Coronary artery (tissue), 2 donors: Measurements from ENCODE around the gene HOXB8.

Source experiments
- DNase-seq: peaks from one replicate; pipeline ENCODE4 v3.0.0-alpha.2; 2017; ENCODE audit warnings: low spot score
- H3K27ac ChIP-seq, 2 donors: fragments of 200-600 bp; sonication (generic); one replicate each; pipeline ENCODE4 v1.5.1; 2016 to 2019
- H3K4me3 ChIP-seq: fragments of 200-600 bp; sonication (generic); 2 replicates; pipeline ENCODE4 v1.5.1; 2016; ENCODE audit warnings: mild to moderate bottlenecking, moderate library complexity
- TF ChIP-seq, protein P1 (sequence below): fragments of 200-600 bp; sonication (generic); IDR thresholded peaks from one replicate; pipeline ENCODE4 v1.5.1; 2019; ENCODE audit warnings: antibody characterized with exemption

The HOXB8 gene

DNA sequence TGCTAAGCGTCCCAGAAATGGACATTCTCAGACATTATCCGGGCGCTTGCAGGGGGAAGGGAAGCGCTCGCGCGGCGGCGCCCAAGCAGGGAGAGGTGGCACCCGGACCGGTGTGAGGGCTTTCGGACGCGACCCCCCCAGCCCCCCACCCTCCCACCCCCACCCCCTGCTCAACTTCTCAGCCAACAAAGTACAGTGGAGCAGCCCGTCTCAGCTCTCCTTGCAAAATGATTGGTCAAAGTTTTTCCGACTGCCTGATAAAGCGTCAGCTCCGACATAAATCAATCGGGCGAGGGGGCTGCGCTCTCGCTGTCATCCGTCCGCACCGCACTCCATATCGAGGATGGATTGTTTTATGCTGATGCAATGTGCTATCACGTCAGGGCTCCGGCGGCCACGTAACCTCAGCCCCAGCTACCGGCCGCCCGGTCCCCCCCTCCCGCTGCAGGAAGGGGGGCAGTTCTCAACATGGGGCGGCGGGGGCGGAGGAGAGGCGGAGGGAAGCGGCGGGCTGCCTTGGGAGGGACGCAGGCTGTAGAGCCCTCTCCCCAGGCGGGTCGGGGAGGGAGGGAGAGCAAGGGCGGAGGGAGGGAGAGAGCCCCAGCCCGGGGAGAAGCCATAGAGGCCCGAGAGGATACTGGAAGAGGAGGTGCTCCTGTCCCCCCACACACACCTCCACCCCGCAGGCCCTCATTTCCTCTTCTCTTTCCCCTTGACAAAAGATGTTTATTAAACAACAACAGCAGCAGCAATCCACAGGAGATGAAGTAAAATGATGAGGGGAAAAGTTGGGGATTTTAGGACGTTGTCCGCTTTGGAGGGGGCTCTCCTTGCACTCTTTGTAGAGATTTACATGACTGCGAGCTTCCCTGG is 11.4 kb upstream of the HOXB8 start, which contains the start of gene HOXB9:
Gene HOXB9, minus strand, starts transcription at position 114 of the 873 bp plus-strand sequence. Its CDS starts 89 bp downstream, at position 25.
- H3K4me3 ChIP-seq, result peak within 1 kb of the TSS; percentile 57
- TF ChIP-seq, protein P1, sequence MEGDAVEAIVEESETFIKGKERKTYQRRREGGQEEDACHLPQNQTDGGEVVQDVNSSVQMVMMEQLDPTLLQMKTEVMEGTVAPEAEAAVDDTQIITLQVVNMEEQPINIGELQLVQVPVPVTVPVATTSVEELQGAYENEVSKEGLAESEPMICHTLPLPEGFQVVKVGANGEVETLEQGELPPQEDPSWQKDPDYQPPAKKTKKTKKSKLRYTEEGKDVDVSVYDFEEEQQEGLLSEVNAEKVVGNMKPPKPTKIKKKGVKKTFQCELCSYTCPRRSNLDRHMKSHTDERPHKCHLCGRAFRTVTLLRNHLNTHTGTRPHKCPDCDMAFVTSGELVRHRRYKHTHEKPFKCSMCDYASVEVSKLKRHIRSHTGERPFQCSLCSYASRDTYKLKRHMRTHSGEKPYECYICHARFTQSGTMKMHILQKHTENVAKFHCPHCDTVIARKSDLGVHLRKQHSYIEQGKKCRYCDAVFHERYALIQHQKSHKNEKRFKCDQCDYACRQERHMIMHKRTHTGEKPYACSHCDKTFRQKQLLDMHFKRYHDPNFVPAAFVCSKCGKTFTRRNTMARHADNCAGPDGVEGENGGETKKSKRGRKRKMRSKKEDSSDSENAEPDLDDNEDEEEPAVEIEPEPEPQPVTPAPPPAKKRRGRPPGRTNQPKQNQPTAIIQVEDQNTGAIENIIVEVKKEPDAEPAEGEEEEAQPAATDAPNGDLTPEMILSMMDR, result no peak
- no peak for DNase-seq
- H3K27ac ChIP-seq, result no peak within 1 kb of the TSS

DNA sequence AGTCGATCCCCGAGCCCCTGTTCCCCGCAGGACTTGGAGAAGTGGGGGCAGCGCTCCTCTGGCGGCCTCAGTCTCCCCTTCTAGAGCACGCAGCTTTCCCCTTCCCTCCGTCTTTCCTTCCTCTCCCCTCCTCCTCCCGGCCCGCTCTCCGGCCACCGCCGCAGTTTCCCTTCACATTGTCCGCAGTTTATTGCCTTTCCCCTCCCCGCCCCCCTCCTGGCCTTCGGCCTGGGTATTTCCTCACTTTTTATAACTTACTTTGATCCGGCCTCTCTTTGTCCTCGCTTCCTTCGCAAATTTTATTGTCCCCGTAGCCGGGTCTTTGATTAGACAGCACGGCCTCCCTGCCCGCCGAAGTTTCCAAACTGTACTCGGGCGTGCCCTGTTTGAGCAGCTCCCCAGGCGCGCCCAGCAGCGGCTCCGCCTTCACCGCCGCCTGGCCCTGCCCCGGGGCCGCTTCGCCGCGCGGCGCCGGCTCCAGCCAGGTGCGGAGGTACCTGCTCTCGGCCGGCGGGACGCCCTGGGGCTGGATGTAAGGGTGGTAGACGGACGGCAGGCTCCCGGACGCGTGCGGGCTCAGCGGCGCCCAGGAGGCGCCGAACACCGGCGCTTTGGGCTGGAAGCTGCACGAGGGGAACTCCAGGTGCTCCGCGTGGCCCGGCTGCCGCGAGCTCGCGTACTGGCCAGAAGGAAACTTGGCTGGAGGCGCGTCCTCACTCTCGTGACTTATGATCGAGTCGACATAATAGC is 10.6 kb upstream of the HOXB8 start:
- H3K4me3 ChIP-seq, result peak overlapping the region; percentile 57
- no peak overlapping the region for H3K27ac ChIP-seq
- no peak for DNase-seq
- TF ChIP-seq, protein P1, result no peak

DNA sequence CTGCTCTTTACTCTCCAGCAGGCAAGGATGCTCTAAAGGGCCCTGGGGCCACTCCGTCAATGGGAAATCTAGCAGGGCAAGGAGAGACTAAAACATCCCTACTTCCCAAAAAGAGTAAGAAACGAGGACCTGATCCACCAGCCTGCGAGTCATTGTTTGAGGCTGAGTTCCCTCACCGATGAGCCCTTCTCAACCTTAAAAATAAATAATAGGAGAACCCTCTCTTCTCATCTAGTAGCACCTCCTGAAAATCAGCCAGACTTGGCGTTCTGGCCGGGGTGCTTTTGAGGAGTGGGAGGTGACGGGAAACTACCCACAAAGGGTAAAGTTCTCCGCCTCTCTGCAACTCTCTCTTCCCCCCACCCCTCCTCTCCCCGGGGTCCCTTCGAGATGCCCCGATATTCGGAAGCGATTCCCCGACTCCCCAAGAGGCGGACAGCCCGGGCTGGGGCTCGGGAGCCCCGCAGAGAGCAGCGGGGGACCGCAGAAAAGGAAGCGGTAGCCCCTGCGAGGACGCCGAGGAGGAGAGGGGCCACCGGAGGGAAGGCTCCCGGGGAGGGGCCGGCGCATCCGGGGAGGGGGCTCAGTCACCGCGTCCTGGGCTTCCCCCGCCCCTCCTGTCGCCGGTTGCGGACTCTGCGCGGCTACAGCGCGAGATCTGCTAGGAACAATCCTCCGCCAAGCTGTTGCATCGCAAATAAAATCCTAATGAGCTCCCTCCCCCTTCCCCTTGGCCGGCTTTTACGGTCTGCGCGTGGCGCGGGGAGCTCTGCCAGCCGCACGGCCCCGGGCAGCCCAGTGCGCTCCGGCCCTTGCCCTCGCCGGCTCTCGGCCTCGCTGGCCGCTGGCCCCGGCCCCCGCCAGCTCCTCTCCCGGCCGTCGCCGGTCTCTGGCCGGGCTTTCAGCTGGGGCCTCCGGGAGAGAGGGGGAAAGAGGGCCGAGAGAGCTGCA is 9.7 kb upstream of the HOXB8 start:
- TF ChIP-seq, protein P1, result no peak
- DNase-seq, result no peak
- Histone ChIP-seq H3K4me3 (peak overlapping the region; percentile 57), H3K27ac (no peak overlapping the region)

DNA sequence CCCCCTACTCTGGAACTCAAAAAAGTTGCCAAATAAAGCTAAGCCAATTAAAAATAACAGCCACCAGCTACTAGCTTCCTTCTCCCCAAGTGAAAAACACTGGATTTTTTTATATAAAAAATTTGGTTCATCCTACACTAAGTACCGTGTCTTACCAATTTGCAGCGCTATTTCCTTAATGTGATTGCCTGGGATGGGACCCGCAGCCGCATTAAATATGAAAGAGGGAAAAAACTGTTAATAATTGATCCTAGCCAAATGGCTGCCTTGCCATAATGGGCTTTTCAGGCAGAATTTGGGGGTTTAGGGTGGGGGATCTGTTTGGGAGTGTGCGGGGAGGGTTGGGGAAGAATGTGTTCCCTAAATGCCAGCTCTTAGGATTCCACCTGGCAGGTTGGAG is 9.0 kb upstream of the HOXB8 start:
- TF ChIP-seq, protein P1, result no peak
- DNase-seq, result no peak
- H3K27ac ChIP-seq, result no peak overlapping the region
- no peak overlapping the region for H3K4me3 ChIP-seq

- H3K27ac ChIP-seq, result no peak overlapping the region
- TF ChIP-seq, protein P1, result no peak
- no peak for DNase-seq
- no peak overlapping the region for H3K4me3 ChIP-seq
Observed at GRCh38 chr17:48623583-48623982, 8.5 kb upstream of the HOXB8 start.

DNA sequence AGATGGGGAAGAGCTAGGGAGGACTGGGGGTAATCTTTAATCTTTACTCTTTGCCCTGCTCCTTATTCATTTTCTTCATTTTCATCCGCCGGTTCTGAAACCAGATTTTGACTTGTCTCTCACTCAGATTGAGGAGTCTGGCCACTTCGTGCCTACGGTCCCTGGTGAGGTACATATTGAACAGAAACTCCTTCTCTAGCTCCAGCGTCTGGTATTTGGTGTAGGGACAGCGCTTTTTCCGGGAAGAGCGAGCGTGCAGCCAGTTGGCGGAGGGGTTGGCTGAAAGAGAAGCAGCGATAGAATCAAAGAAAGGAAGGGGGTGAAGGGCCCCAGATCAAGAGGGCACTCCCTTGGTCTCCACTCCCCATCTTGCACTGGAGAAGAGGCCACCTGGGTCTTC is 7.8 kb upstream of the HOXB8 start:
- H3K4me3 ChIP-seq, result no peak overlapping the region
- DNase-seq, result no peak

More for the DNA sequence above, 7.8 kb upstream of the HOXB8 start:
- H3K27ac ChIP-seq, result no peak overlapping the region
- TF ChIP-seq, protein P1, result no peak
